Mesenchymal stem cell (in vitro differentiated cells and primary cell): ENCODE results near the gene ZNF410.

Experiments
- DNase-seq: peaks from one replicate; pipeline ENCODE4 v3.0.0-alpha.2; 2013
- H2AFZ ChIP-seq: one replicate; pipeline ENCODE4 v1.6.1; 2013; ENCODE audit warnings: low read depth, mild to moderate bottlenecking, control low read depth, inconsistent platforms, low read length, moderate library complexity
- H2AK5ac ChIP-seq: 2 replicates; pipeline ENCODE4 v1.6.1; 2013; ENCODE audit warnings: low read length, moderate library complexity, mild to moderate bottlenecking, inconsistent platforms; ENCODE audit not compliant: severe bottlenecking
- H2BK120ac ChIP-seq: one replicate; pipeline ENCODE4 v1.6.1; 2013; ENCODE audit warnings: low read depth, mild to moderate bottlenecking, inconsistent platforms, low read length, moderate library complexity
- H2BK12ac ChIP-seq, 2 experiments: one replicate each; pipeline ENCODE4 v1.6.1; 2013; ENCODE audit warnings: inconsistent platforms in 2 of 2, low read length in 2 of 2, mild to moderate bottlenecking in 2 of 2, moderate library complexity in 2 of 2, control low read depth in 1 of 2
- H2BK15ac ChIP-seq: one replicate; pipeline ENCODE4 v1.6.1; 2013; ENCODE audit warnings: mild to moderate bottlenecking, low read depth, inconsistent platforms; ENCODE audit not compliant: poor library complexity, severe bottlenecking
- H2BK5ac ChIP-seq: 2 replicates; pipeline ENCODE4 v1.6.1; 2013; ENCODE audit warnings: low read depth, mild to moderate bottlenecking, low read length, control low read depth, inconsistent platforms; ENCODE audit not compliant: poor library complexity, severe bottlenecking
- H3K14ac ChIP-seq, 2 experiments: one replicate each; pipeline ENCODE4 v1.6.1; 2013; ENCODE audit warnings: inconsistent platforms in 2 of 2, low read length in 2 of 2, control low read depth in 1 of 2, mild to moderate bottlenecking in 1 of 2, moderate library complexity in 1 of 2
- H3K18ac ChIP-seq, 2 experiments: one replicate each; pipeline ENCODE4 v1.6.1; 2013; ENCODE audit warnings: inconsistent platforms in 2 of 2, low read length in 2 of 2, control low read depth in 1 of 2, low read depth in 1 of 2, mild to moderate bottlenecking in 1 of 2
- H3K23ac ChIP-seq, 2 experiments: one replicate each; pipeline ENCODE4 v1.6.1; 2013; ENCODE audit warnings: inconsistent platforms in 2 of 2, low read length in 2 of 2, mild to moderate bottlenecking in 2 of 2, moderate library complexity in 2 of 2, control low read depth in 1 of 2
- H3K27ac ChIP-seq: 2 replicates; pipeline ENCODE4 v1.5.1; 2013; ENCODE audit warnings: mild to moderate bottlenecking, moderate library complexity, low read length, control low read depth, inconsistent platforms; ENCODE audit not compliant: poor library complexity, severe bottlenecking
- H3K27me3 ChIP-seq, 2 experiments: 2 replicates each; pipeline versions ENCODE4 v1.6.1 to v1.7.0; 2013; ENCODE audit warnings: low read length in 2 of 2, mild to moderate bottlenecking in 2 of 2, moderate library complexity in 2 of 2, control low read depth in 1 of 2, inconsistent platforms in 1 of 2; ENCODE audit not compliant: control insufficient read depth in 1 of 2, insufficient read depth in 1 of 2
- H3K36me3 ChIP-seq, 2 experiments: 2 replicates each; pipeline versions ENCODE4 v1.6.1 to v1.7.0; 2013; ENCODE audit warnings: low read length in 2 of 2, control low read depth in 1 of 2, inconsistent platforms in 1 of 2, low read depth in 1 of 2, mild to moderate bottlenecking in 1 of 2; ENCODE audit not compliant: insufficient read depth in 2 of 2, control insufficient read depth in 1 of 2
- H3K4ac ChIP-seq, 2 experiments: one replicate each; pipeline ENCODE4 v1.6.1; 2013; ENCODE audit warnings: inconsistent platforms in 2 of 2, low read length in 2 of 2, mild to moderate bottlenecking in 2 of 2, moderate library complexity in 2 of 2, control low read depth in 1 of 2, low read depth in 1 of 2
- H3K4me1 ChIP-seq: 2 replicates; pipeline ENCODE4 v1.6.1; 2013; ENCODE audit warnings: low read depth, low read length, control low read depth; ENCODE audit not compliant: control insufficient read depth, insufficient read depth
- H3K4me2 ChIP-seq: 2 replicates; pipeline ENCODE4 v1.6.1; 2013; ENCODE audit warnings: low read length, mild to moderate bottlenecking, inconsistent platforms; ENCODE audit not compliant: poor library complexity, severe bottlenecking
- H3K4me3 ChIP-seq, 2 experiments: 2 replicates each; pipeline versions ENCODE4 v1.5.1 to v1.7.0; 2013; ENCODE audit warnings: low read length in 2 of 2, mild to moderate bottlenecking in 2 of 2, control low read depth in 1 of 2, low read depth in 1 of 2; ENCODE audit not compliant: insufficient read depth in 1 of 2
- H3K79me1 ChIP-seq: replicated peaks from 2 replicates; pipeline ENCODE4 v1.6.1; 2013; ENCODE audit warnings: mild to moderate bottlenecking, control low read depth, low read length, inconsistent platforms; ENCODE audit not compliant: poor library complexity, severe bottlenecking
- H3K9ac ChIP-seq: 2 replicates; pipeline ENCODE4 v1.7.0; 2013; ENCODE audit warnings: mild to moderate bottlenecking, low read length, moderate library complexity
- H3K9me3 ChIP-seq: 2 replicates; pipeline ENCODE4 v1.7.0; 2013; ENCODE audit warnings: mild to moderate bottlenecking, low read length; ENCODE audit not compliant: control insufficient read depth
- H4K8ac ChIP-seq: one replicate; pipeline ENCODE4 v1.6.1; 2013; ENCODE audit warnings: inconsistent platforms, mild to moderate bottlenecking, low read length, moderate library complexity
- H4K91ac ChIP-seq: one replicate; pipeline ENCODE4 v1.6.1; 2013; ENCODE audit warnings: mild to moderate bottlenecking, low read length, inconsistent platforms
- WGBS: methylation state at CpG from one replicate; pipeline ENCODE4 v1.1.7; 2013; ENCODE audit warnings: mixed read lengths; 5-methylcytosine and 5-hydroxymethylcytosine counted together

The ZNF410 gene

GRCh38 chr14:73896521-73896920 is 9.9 kb downstream of the ZNF410 start:
- 91% methylated on average over 1 of the region's 1 CpG for WGBS
- no peaks in the 10 kb centered on the region for H3K27me3 ChIP-seq
- H2BK12ac ChIP-seq = no peak overlapping the region

GRCh38 chr14:73903028-73903427 is 16.4 kb downstream of the ZNF410 start:
- no peaks in the 10 kb centered on the region for H3K4me1 ChIP-seq
- H3K4me2 ChIP-seq = no peak overlapping the region
- H2AFZ ChIP-seq = no peak overlapping the region
- no peak overlapping the region for H3K18ac ChIP-seq
- H4K8ac ChIP-seq = no peak overlapping the region
- 74% methylated on average over 3 of the region's 3 CpGs for WGBS
- no peak overlapping the region for H2AK5ac ChIP-seq
- no peak overlapping the region for H3K23ac ChIP-seq
- peaks cover 33 to 83% of the 10 kb centered on the region in 2 experiments for H3K36me3 ChIP-seq
- no peak overlapping the region for H2BK5ac ChIP-seq
- H3K4me3 ChIP-seq = no peak overlapping the region
- H3K14ac ChIP-seq = no peak overlapping the region
- H3K27me3 ChIP-seq = no peaks in the 10 kb centered on the region
- no peak overlapping the region for H3K9ac ChIP-seq
- DNase-seq = no peak
- no peak overlapping the region for H2BK120ac ChIP-seq
- no peak overlapping the region for H3K27ac ChIP-seq
- peaks cover 22% of the 10 kb centered on the region for H3K79me1 ChIP-seq
- H3K4ac ChIP-seq = no peak overlapping the region
- no peak overlapping the region for H4K91ac ChIP-seq
- no peaks in the 10 kb centered on the region for H3K9me3 ChIP-seq
- H2BK15ac ChIP-seq = no peak overlapping the region
- no peak overlapping the region for H2BK12ac ChIP-seq

More at GRCh38 chr14:73896521-73896920, 9.9 kb downstream of the ZNF410 start:
- Histone ChIP-seq H2BK120ac (no peak overlapping the region), H3K36me3 (peaks cover 20 to 80% of the 10 kb centered on the region in 2 experiments), H3K4me1 (no peaks in the 10 kb centered on the region), H3K14ac (no peak overlapping the region), H3K4me2 (no peak overlapping the region), H3K18ac (no peak overlapping the region), H3K79me1 (peaks cover 16% of the 10 kb centered on the region), H3K4ac (no peak overlapping the region), H4K8ac (no peak overlapping the region), H3K9ac (no peak overlapping the region), H2AFZ (no peak overlapping the region), H2AK5ac (no peak overlapping the region), H3K4me3 (no peak overlapping the region), H3K9me3 (no peaks in the 10 kb centered on the region), H3K27ac (no peak overlapping the region), H3K23ac (no peak overlapping the region), H2BK15ac (no peak overlapping the region), H2BK5ac (no peak overlapping the region), H4K91ac (no peak overlapping the region)
- DNase-seq = no peak

- Histone ChIP-seq H3K18ac (no peak overlapping the region), H4K8ac (no peak overlapping the region), H2AFZ (no peak overlapping the region), H3K27ac (no peak overlapping the region), H2BK15ac (no peak overlapping the region), H2AK5ac (no peak overlapping the region), H3K27me3 (no peaks in the 10 kb centered on the region), H3K9me3 (no peaks in the 10 kb centered on the region), H3K36me3 (peaks cover 31 to 86% of the 10 kb centered on the region in 2 experiments), H3K23ac (no peak overlapping the region), H3K14ac (no peak overlapping the region), H3K4me1 (no peaks in the 10 kb centered on the region), H2BK12ac (no peak overlapping the region), H2BK120ac (no peak overlapping the region), H3K79me1 (peaks cover 24% of the 10 kb centered on the region), H3K4ac (no peak overlapping the region), H3K4me3 (no peak overlapping the region), H3K4me2 (no peak overlapping the region), H2BK5ac (no peak overlapping the region), H4K91ac (no peak overlapping the region), H3K9ac (no peak overlapping the region)
- 100% methylated on average over 1 of the region's 1 CpG for WGBS
- no peak for DNase-seq
Measured at GRCh38 chr14:73909681-73910080, 23.0 kb downstream of the ZNF410 start.

- no peak overlapping the region for H3K27ac ChIP-seq
- peaks cover 24% of the 10 kb centered on the region for H3K79me1 ChIP-seq
- no peak overlapping the region for H4K91ac ChIP-seq
- H3K9me3 ChIP-seq = no peaks in the 10 kb centered on the region
- H3K23ac ChIP-seq = no peak overlapping the region
- H3K14ac ChIP-seq = no peak overlapping the region
- no peak for DNase-seq
- no peak overlapping the region for H2AFZ ChIP-seq
- no peak overlapping the region for H2AK5ac ChIP-seq
- H4K8ac ChIP-seq = no peak overlapping the region
- no peak overlapping the region for H3K18ac ChIP-seq
- H3K4ac ChIP-seq = no peak overlapping the region
- no peaks in the 10 kb centered on the region for H3K4me1 ChIP-seq
- H2BK5ac ChIP-seq = no peak overlapping the region
- no peaks in the 10 kb centered on the region for H3K27me3 ChIP-seq
- H3K4me3 ChIP-seq = no peak overlapping the region
- H2BK120ac ChIP-seq = no peak overlapping the region
- H2BK12ac ChIP-seq = no peak overlapping the region
- no peak overlapping the region for H3K9ac ChIP-seq
- no peak overlapping the region for H3K4me2 ChIP-seq
- WGBS = 87% methylated on average over 3 of the region's 3 CpGs
- peaks cover 24 to 81% of the 10 kb centered on the region in 2 experiments for H3K36me3 ChIP-seq
- no peak overlapping the region for H2BK15ac ChIP-seq
Measured at GRCh38 chr14:73913256-73913655, 26.6 kb downstream of the ZNF410 start.
